ENCODE data around the gene ANKRD52. TPM values are rescaled to one million over a fixed set of nuclear protein-coding genes. Genes with fewer than 3 reads are reported as not detected.

The ANKRD52 gene
- total and polyA plus RNA-seq, 9 of the 15 experiments (the other 6 are each of a cell fraction or from before 2014, with no cell fraction given) = 0.52 to 46.8 (median 7.9) TPM

DNA sequence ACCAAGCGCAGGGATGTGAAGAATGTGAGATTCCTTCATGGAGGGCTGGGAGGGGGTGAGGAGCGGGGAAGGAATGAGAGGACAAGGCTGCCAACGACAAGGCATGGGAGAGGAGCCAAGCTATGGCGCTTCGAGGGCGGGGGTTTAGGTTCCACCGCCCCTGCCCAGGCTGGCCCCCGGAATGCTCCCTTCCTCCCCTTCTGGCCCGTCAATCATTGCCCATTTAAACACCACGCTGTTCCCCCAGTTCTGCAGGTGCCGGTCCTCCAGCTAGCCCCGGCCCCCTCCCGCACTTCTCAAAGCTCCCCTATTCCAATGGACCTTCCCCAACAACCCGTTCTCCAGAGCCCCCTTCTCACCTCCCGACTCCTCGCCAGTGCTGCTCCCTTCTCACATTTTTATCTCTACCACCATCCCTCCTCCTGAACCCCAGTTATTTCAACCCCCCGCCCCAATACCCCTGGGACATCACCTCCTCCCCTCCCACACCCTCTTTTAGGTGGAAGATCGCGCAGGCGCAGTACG, 36.9 kb downstream of the ANKRD52 start (continued):
- no peak for TF ChIP-seq SNRNP70 (optimal IDR thresholded peaks at IDR 0.05; ENCODE audit: low read depth, low read length)
- TF ChIP-seq, protein P1, sequence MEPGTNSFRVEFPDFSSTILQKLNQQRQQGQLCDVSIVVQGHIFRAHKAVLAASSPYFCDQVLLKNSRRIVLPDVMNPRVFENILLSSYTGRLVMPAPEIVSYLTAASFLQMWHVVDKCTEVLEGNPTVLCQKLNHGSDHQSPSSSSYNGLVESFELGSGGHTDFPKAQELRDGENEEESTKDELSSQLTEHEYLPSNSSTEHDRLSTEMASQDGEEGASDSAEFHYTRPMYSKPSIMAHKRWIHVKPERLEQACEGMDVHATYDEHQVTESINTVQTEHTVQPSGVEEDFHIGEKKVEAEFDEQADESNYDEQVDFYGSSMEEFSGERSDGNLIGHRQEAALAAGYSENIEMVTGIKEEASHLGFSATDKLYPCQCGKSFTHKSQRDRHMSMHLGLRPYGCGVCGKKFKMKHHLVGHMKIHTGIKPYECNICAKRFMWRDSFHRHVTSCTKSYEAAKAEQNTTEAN (CRISPR knock-in tag; IDR thresholded peaks at IDR 0.05) = no peak
- no peak for TF ChIP-seq STAG1 (CRISPR knock-in tag; IDR thresholded peaks at IDR 0.05; ENCODE audit: borderline replicate concordance)
- TF ChIP-seq ZNF699 (CRISPR knock-in tag; IDR thresholded peaks at IDR 0.05; ENCODE audit: insufficient replicate concordance) = no peak
- no peak for TF ChIP-seq SUPT5H (IDR thresholded peaks at IDR 0.05)
- TF ChIP-seq ZNF134 (CRISPR knock-in tag; conservative IDR thresholded peaks at IDR 0.05) = no peak
- TF ChIP-seq NCOA6 (IDR thresholded peaks at IDR 0.05) = no peak
- TF ChIP-seq, protein P2, sequence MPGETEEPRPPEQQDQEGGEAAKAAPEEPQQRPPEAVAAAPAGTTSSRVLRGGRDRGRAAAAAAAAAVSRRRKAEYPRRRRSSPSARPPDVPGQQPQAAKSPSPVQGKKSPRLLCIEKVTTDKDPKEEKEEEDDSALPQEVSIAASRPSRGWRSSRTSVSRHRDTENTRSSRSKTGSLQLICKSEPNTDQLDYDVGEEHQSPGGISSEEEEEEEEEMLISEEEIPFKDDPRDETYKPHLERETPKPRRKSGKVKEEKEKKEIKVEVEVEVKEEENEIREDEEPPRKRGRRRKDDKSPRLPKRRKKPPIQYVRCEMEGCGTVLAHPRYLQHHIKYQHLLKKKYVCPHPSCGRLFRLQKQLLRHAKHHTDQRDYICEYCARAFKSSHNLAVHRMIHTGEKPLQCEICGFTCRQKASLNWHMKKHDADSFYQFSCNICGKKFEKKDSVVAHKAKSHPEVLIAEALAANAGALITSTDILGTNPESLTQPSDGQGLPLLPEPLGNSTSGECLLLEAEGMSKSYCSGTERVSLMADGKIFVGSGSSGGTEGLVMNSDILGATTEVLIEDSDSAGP (CRISPR knock-in tag; IDR thresholded peaks at IDR 0.05) = no peak
- no peak for TF ChIP-seq L3MBTL2 (IDR thresholded peaks at IDR 0.05)
- no peak for TF ChIP-seq GABPA (tag; conservative IDR thresholded peaks at IDR 0.05; ENCODE audit: low read depth)
- no peak for TF ChIP-seq BCOR (IDR thresholded peaks at IDR 0.05)
- TF ChIP-seq, protein P3, sequence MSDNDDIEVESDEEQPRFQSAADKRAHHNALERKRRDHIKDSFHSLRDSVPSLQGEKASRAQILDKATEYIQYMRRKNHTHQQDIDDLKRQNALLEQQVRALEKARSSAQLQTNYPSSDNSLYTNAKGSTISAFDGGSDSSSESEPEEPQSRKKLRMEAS (CRISPR knock-in tag; IDR thresholded peaks at IDR 0.05) = no peak
- no peak for TF ChIP-seq BRD9 (IDR thresholded peaks at IDR 0.05; ENCODE audit: low read depth, partially characterized antibody)
- 0 out of 4 replicates have a peak, but pooled peaks of 1 of the 2 experiments have one; percentile 56 for TF ChIP-seq HDAC1 (IDR thresholded peaks at IDR 0.05)
- TF ChIP-seq NFXL1 (CRISPR knock-in tag; IDR thresholded peaks at IDR 0.05) = no peak
- TF ChIP-seq, protein P4, sequence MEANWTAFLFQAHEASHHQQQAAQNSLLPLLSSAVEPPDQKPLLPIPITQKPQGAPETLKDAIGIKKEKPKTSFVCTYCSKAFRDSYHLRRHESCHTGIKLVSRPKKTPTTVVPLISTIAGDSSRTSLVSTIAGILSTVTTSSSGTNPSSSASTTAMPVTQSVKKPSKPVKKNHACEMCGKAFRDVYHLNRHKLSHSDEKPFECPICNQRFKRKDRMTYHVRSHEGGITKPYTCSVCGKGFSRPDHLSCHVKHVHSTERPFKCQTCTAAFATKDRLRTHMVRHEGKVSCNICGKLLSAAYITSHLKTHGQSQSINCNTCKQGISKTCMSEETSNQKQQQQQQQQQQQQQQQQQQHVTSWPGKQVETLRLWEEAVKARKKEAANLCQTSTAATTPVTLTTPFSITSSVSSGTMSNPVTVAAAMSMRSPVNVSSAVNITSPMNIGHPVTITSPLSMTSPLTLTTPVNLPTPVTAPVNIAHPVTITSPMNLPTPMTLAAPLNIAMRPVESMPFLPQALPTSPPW (CRISPR knock-in tag; IDR thresholded peaks at IDR 0.05) = peak; percentile 57; the same call in 1 of the 2 replicates

Measured in K562 (cell line).